ENCODE data around the gene FBXO7.
A peak's percentile ranks its signal among the peaks of the same experiment; 100 is the strongest.

FBXO7 gene

GRCh38 chr22:32490279-32490678 is 15.7 kb downstream of the FBXO7 start:
- DNase-seq = no peak

GRCh38 chr22:32492111-32492510 is 17.5 kb downstream of the FBXO7 start:
- DNase-seq = no peak

DNA sequence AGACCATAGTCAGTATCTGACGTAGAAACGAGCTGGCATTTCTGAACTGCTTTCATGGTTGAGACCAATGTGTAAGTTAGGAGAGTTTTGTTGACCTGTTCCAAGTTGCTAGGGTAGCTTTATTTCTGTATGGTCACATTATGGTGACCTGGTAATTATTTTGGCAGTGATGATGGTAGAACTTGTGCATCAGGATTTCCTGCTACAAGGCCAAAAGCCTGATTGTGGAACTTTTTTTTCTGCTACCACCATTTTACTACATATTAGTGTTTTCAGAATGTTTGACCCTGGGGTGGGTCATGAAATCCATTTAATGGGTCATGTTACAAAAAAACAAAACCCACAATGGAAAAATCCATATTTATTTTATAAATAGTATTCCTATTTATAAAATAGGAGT is 18.9 kb downstream of the FBXO7 start:
- DNase-seq = no peak

DNA sequence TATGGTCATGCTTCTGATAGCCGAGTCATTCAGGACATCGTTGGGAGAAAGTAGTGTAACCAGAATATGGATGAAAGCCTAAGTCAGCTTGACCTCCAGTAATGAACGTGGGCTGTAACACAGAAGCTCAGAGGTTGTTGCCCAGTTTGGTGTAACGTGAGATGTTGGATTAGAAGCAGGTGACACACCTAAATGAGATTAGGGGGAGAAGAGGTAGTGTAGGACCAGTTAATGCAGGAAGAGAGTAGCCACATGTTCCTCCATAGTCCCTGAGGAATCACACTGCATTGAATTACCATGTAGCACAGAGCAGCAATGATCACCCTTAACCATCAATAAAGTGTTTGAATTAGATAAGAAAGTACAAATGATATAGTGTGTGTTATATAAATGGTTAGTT is 20.4 kb downstream of the FBXO7 start:
- no peak for DNase-seq

- no peak for DNase-seq
Observed at GRCh38 chr22:32499666-32500065, 25.1 kb downstream of the FBXO7 start.

DNA sequence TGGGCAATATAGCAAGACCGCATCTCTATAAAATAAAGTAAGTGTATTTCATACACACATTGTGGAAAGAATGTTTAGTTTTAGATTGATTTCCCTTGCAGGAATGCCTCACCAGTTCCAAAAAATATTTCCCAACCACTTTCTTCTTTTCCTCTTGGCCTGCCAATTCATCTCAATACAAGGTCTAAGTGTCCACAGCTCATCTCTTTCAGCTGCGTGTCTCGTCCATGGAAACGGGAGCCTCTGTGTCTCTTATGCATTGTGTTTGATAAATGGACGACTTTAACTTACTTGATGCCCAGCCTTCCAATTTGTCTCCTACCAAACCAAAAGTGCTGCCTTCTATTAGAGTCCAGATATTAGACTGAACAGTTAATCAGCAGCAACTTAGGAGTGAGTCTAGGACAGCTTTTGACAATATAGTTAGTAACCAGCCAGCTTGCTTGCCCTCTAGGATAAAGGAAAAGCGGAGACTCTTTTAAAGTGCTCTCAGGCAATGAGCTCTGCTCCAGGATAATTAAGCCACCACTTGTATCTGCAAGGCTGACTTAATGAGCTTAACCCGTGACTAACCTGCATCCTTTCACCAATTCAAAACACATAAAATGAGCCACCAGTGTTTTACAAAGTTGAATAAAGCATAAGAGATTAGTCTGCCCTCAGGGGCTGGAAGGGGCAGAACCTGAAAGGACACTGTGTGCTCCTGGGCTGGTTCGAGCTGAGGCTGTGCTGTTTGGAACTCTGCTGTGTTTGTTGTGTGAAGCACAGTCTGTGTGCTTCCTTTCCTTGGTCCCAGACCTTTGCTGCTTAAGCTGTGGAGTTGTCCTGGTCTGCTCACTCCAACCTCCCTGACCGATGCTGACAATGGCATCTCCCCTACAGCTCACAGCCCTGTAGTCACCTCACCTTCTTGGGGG is 27.5 kb downstream of the FBXO7 start:
- no peak for DNase-seq

GRCh38 chr22:32509045-32509444 is 34.4 kb downstream of the FBXO7 start:
- no peak for DNase-seq

- no peak for DNase-seq
Observed at GRCh38 chr22:32511274-32511673, 36.7 kb downstream of the FBXO7 start.

DNA sequence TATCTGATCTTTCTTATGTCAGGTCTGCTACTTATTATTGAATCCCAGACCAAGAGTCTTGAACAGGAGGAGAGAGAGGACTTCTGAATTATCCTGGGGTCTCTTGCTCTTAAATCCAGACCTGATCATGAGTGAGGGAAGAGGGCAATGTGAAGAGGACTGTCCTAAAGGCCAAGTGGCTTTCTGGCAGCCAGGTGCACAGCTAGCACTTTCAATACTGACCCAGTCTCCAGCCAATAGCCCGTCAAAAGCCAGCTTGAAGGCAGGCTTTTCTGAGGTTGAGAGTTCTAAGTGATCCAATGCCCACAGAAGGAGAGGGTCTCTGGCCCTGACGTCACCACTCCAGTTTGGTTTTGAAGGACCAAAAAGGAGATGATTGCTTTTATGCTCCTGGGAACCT is 37.2 kb downstream of the FBXO7 start:
- no peak for DNase-seq

DNA sequence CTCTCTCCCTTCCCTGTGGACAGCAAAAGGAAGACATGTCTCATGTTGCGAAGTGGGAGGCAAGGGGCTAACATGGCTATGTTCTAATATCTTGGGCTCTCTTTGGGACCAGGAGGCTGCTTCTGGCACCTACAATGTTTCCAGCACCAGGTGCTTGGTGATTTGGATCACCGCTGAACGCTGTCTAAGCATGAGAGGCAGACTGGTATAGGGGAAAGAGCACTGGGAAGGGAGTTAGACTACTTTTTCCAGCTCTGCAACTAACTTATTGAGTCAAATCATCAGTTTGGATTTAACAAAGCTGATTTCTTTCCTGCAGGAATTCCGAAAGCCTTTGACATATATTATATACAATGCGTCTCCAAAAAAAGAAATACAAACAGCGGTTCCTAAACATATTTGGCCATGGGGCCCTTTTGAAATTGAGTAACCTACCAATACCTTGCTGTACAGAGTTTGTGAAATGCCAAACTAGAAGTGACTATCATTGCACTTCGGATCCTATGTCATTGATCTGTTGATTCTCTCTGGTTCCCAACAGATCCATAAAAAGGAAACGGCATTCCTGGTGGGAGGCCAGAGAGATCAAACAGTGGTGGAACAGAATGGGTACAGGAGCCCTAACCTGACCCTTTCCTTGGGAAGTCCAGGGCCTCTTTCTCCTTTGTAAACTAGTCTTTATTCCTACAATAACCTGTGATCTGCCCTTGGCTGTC is 37.8 kb downstream of the FBXO7 start:
- DNase-seq = no peak

DNA sequence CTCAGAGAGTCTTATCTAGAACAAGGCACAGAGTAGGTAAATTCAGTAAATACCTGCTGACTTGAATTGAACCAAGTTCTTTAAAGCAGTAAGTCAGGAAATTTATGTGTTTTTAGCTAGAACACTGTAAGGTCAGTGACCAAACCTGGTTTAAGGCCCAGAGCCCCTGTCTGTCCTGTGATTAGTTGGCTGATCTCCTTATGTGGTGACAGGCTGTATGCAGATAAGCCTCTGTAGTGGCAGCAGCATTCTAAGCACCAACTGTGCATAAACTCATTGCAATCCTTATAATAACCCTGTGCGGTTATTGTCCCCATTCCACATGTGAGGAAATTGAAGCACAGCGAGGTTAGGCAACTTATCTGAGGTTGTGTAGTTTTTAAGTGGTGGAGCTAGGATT is 40.5 kb downstream of the FBXO7 start:
- no peak for DNase-seq

DNA sequence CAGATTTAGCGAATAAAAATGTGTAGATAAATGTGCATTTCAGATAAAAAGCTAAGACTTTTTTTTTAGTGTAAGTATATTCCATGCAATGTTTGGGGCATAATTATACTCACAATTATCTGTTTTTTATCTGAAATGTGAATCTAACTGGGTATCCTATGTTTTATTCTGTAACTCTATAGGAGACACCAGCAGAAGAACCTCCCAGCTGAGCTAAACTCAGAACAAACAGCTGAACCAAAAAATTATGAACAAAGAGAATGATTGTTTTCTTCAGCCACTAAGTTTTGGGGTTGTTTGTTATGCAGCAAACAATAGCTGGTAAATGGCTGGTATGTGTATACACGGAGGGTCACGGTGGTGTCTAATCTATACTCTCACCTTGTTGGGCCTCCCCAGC is 42.9 kb downstream of the FBXO7 start:
- no peak for DNase-seq

DNA sequence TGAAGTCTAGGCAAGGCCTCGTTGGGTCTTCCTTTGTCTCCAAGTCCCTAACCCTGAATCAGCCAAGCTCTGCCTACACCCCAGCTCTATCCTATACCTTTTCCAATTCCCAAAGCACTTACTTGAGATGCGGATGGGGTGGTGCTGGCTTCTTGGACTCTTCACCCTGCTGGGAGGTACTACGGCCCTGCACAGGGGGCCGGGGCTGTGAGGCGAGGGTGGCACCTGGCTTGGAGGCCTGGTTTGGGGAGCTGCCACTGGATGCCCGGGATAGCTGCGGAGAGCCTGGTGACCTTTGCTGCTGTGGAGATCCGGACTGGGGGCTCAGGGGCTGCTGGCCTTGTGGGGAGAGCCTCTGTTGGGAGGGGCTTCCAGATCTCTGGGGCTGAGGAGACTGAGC is 43.3 kb downstream of the FBXO7 start:
- DNase-seq = no peak

- DNase-seq = no peak
Observed at GRCh38 chr22:32518381-32518780, 43.8 kb downstream of the FBXO7 start.

DNA sequence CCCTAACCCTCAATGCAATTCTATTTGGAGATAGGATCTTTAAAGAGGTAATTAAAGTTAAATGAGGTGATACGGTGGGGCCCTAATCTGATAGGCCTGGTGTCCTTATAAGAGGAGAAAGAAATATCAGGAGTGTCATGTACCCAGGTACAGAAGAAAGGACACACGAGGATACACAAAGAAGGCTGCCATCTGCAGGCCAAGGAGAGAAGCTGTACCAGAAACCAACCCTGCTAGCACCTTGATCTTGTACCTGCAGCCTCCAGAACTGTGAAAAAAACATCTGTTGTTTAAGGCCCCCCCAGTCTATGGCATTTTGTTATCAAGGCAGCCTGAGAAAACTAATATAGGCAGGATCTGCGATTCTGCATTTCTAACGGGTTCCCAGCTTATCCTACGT is 44.2 kb downstream of the FBXO7 start:
- no peak for DNase-seq

DNA sequence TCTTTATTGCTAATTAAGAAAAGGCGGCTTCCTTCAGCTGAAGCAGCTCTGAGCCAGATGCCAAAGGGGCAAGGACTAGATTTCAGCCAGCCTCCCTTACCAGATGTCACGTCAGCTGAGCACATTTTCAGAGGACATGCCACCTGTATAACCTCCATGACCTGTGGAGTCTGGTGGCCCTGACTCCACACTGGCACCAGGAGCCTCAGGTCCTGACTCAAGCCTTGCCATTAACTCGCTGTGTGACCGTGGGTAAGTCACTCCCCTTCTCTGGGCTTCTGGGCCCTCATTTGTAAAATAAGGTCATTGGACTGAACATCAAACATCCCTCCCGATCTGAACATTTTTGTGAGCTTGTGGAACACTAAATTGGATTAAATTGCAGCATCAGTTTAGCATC is 46.0 kb downstream of the FBXO7 start:
- DNase-seq = no peak

DNA sequence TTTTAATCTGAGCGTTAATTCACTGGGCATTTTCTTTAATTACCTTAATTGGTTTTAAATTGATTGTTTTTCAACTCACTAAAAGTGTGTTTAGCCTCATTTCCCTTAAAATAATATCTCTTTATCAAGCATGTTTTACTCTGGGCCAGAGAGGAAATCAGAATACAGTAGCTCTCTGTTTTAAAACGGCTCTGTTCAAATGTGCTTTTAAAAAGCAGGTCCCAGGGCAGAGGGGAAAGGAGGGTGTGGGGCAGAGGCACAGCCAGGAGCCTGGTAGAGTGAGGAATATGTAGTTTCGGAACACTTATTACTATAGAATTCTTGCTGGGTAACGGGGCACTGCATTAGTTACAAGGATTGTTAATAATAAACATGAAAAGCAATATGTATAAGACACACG is 47.6 kb downstream of the FBXO7 start:
- no peak for DNase-seq

- DNase-seq = no peak
Observed at GRCh38 chr22:32527756-32528155, 53.1 kb downstream of the FBXO7 start.

GRCh38 chr22:32528316-32528715 is 53.7 kb downstream of the FBXO7 start:
- no peak for DNase-seq

- DNase-seq = peak; percentile 54
Observed at GRCh38 chr22:32528984-32529982, 54.7 kb downstream of the FBXO7 start.

- no peak for DNase-seq
Observed at GRCh38 chr22:32531228-32531627, 56.6 kb downstream of the FBXO7 start.

- peak; percentile 46 for DNase-seq
Observed at GRCh38 chr22:32531931-32532819, 57.6 kb downstream of the FBXO7 start.

All from amniotic stem cell (primary cell).